IgD-negative memory B cell (primary cell): ENCODE measurements around the gene BCS1L. TPM values are rescaled to one million over a fixed set of nuclear protein-coding genes. Genes with fewer than 3 reads are reported as not detected.
A peak's percentile ranks its signal among the peaks of the same experiment; 100 is the strongest.
"Not testable (repeated sequence)": the region's sequence is repeated elsewhere in the genome, so short reads cannot be mapped to it uniquely, and the experiment has no call there.

Source experiments
- H3K27ac Mint-ChIP-seq, 3 donors: one replicate each; pipeline ENCODE4 v1.8.0; 2020 to 2022; ENCODE audit warnings: mild to moderate bottlenecking in 3 of 3, mixed read lengths in 3 of 3, moderate library complexity in 1 of 3
- H3K27me3 Mint-ChIP-seq: one replicate; pipeline ENCODE4 v1.8.0; 2021; ENCODE audit warnings: mixed read lengths
- H3K36me3 Mint-ChIP-seq: one replicate; pipeline ENCODE4 v1.8.0; 2020; ENCODE audit warnings: mild to moderate bottlenecking, mixed read lengths
- H3K4me1 Mint-ChIP-seq, 3 donors: one replicate each; pipeline ENCODE4 v1.8.0; 2020 to 2022; ENCODE audit warnings: mixed read lengths in 3 of 3, mild to moderate bottlenecking in 1 of 3
- H3K4me3 Mint-ChIP-seq, 4 donors: one replicate each; pipeline ENCODE4 v1.8.0; 2020 to 2022; ENCODE audit warnings: mild to moderate bottlenecking in 4 of 4, mixed read lengths in 4 of 4, moderate library complexity in 3 of 4
- H3K9me3 Mint-ChIP-seq, 3 donors: one replicate each; pipeline ENCODE4 v1.8.0; 2020 to 2021; ENCODE audit warnings: mixed read lengths in 3 of 3, mild to moderate bottlenecking in 1 of 3
- polyA plus RNA-seq: library from polyadenylated mRNA; unstranded; fragments of 300-500 nt; fragmentation: Illumina TruSeq; gene quantifications from one replicate; pipeline ENCODE4 v1.2.3, GENCODE V29; 2021

The BCS1L gene
- polyA plus RNA-seq, 1 donor from 2014 or later, result 21.2 TPM

DNA sequence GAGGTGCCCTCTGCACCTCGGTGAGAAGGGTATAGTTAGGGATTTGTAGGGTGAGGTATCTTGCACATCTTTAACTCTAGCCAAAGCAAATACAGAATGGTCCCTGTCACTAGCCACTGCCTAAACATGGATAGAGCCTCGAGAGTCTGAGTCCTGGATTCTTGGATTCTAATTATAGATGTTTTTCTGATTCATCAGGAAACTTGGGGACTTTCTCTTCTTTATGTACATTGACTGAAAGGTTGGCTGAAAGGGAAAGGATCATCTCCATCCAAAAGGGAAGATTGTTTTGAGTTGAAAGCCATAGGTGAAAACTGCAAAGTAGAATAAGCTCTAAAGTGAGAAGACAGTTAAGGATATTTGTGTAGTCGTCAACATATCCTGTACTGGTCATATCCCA, 20.6 kb downstream of the BCS1L start:
- H3K27ac Mint-ChIP-seq, result no peak overlapping the region
- no peak overlapping the region for H3K4me3 Mint-ChIP-seq
- H3K36me3 Mint-ChIP-seq, result peaks cover 1% of the 10 kb centered on the region
- peaks cover 0 to 1% (median 0%) of the 10 kb centered on the region in 3 donors for H3K4me1 Mint-ChIP-seq
- no peaks in the 10 kb centered on the region for H3K9me3 Mint-ChIP-seq
- no peaks in the 10 kb centered on the region for H3K27me3 Mint-ChIP-seq

DNA sequence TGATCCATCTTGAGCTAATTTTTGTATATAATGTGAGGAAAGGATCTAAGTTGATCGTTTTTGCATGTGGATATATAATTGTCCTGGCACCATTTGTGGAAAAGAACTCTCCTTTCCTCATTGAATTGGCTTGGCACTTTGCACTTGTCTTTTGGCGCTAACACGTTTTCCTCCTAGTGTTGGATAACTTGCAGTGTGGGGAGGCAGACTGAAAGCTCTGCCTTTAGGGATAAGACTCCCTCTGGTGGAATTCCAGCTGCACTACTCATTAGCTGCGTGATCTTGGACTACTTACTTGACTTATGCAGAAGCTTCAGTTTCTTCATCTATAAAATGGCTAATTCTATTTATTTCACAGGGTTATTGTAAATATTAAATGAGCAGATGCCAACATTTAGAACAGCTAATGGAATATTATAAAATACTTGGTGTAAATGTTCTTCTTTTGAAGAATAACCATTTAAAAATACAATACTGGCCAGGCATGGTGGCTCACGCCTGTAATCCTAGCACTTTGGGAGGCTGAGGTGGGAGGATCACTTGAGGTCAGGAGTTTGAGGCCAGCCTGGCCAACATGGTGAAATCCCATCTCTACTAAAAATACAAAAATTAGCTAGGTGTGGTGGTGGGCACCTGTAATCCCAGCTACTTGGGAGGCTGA, 28.0 kb downstream of the BCS1L start:
- not testable (repeated sequence) for H3K27ac Mint-ChIP-seq, H3K27me3 Mint-ChIP-seq, H3K36me3 Mint-ChIP-seq, H3K9me3 Mint-ChIP-seq, H3K4me3 Mint-ChIP-seq, H3K4me1 Mint-ChIP-seq

- H3K4me3 Mint-ChIP-seq, result no peak overlapping the region
- no peaks in the 10 kb centered on the region for H3K9me3 Mint-ChIP-seq
- no peaks in the 10 kb centered on the region for H3K27me3 Mint-ChIP-seq
- H3K36me3 Mint-ChIP-seq, result peaks cover 9% of the 10 kb centered on the region
- H3K27ac Mint-ChIP-seq, result peak overlapping the region in 1 of 3 donors; percentile 47
- peaks cover 0 to 2% (median 0%) of the 10 kb centered on the region in 3 donors for H3K4me1 Mint-ChIP-seq
Measured at GRCh38 chr2:218691234-218691633, 31.8 kb downstream of the BCS1L start.

DNA sequence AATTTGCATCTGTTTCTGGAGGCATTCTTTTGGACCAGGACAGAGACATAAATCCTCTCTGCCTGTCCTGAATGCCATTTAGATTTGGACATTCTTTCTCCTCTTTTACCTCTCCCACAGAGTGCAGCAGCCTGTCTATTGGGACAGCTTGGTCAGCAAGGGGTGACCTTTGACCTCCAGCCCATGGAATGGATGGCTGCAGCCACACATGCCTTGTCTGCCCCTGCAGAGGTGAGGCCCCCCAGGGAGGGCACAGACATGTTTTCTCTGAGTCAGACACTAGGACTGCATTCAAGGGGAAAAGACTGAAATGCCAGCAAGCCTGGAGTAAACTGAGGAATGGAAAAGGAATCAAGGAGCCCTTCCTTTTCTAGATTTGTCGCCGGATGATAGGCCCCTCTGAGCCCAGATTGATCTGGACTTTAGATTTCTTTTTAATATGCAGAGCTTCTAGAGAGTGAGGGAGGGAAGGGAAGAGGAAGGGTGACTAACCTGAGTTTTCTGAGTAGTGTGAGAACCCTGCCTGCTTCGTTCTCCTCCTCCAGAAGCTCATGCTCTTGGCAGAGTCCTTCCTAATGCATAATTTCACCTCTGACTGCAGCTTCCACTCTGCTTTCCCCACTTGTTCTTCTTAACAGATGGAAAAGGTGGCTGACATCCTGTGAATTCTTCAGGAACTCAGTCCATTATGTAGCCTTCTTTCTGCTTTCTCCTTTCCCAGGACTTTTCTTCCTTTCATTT, 35.1 kb downstream of the BCS1L start:
- H3K36me3 Mint-ChIP-seq, result peaks cover 5% of the 10 kb centered on the region
- H3K4me3 Mint-ChIP-seq, result no peak overlapping the region
- no peaks in the 10 kb centered on the region for H3K4me1 Mint-ChIP-seq
- no peak overlapping the region for H3K27ac Mint-ChIP-seq
- H3K27me3 Mint-ChIP-seq, result no peaks in the 10 kb centered on the region
- H3K9me3 Mint-ChIP-seq, result no peaks in the 10 kb centered on the region

GRCh38 chr2:218698885-218699284, 39.4 kb downstream of the BCS1L start:
- H3K27ac Mint-ChIP-seq, result no peak overlapping the region
- H3K4me3 Mint-ChIP-seq, result no peak overlapping the region
- H3K27me3 Mint-ChIP-seq, result no peaks in the 10 kb centered on the region
- no peaks in the 10 kb centered on the region for H3K4me1 Mint-ChIP-seq
- no peaks in the 10 kb centered on the region for H3K9me3 Mint-ChIP-seq
- peaks cover 2% of the 10 kb centered on the region for H3K36me3 Mint-ChIP-seq

DNA sequence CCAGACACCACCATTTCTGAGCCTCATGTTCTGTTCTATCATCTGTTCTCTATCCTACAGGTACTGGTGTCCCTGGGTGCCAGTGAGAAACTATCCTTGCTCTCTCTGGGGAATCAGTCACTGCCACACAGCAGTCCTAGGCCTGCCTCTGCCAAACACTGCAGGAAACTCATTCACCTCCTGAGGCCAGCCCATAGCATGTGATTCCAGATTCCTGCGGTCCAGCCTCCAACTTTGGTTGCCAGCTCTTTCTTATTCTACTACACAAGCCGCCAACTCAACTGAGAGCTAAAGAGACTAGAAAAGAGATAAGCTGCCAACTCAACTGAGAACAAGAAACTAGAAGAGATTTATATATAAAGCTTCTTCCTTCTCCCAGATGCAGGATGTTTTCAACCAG, 42.3 kb downstream of the BCS1L start:
- Mint-ChIP-seq H3K4me3 (no peak overlapping the region), H3K27me3 (peaks cover 2% of the 10 kb centered on the region), H3K4me1 (no peaks in the 10 kb centered on the region), H3K9me3 (no peaks in the 10 kb centered on the region), H3K27ac (peak overlapping the region in 1 of 3 donors; percentile 55), H3K36me3 (peaks cover 2% of the 10 kb centered on the region)

GRCh38 chr2:218703341-218703740, 43.9 kb downstream of the BCS1L start:
- H3K36me3 Mint-ChIP-seq, result peaks cover 2% of the 10 kb centered on the region
- no peak overlapping the region for H3K27ac Mint-ChIP-seq
- no peak overlapping the region for H3K4me3 Mint-ChIP-seq
- peaks cover 0 to 2% (median 0%) of the 10 kb centered on the region in 3 donors for H3K4me1 Mint-ChIP-seq
- H3K27me3 Mint-ChIP-seq, result peaks cover 2% of the 10 kb centered on the region
- H3K9me3 Mint-ChIP-seq, result no peaks in the 10 kb centered on the region

DNA sequence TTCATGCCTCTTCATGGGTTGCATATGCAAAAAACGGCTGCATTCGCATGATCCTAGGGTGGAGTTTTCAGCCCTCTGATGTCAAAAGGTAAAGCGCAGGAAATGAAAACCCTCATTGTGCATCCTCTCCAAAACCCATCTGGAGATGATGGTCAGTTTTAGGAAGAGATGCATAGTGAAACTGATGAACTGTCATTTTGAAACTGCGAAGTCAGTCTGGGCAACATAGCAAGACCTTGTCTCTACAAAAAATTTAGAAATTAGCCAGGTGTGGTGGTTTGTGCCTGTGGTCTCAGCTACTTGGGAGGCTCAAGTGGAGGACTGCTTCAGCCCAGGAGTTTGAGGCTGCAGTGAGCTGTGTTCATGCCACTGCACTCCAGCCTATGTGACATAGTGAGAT, 48.6 kb downstream of the BCS1L start:
- H3K27me3 Mint-ChIP-seq, result peaks cover 2% of the 10 kb centered on the region
- no peaks in the 10 kb centered on the region for H3K9me3 Mint-ChIP-seq
- H3K4me3 Mint-ChIP-seq, result peak overlapping the region in 1 of 4 donors; percentile 53
- H3K27ac Mint-ChIP-seq, result peak overlapping the region in 1 of 3 donors; percentile 74
- peaks cover 4 to 9% (median 6%) of the 10 kb centered on the region in 3 donors for H3K4me1 Mint-ChIP-seq
- no peaks in the 10 kb centered on the region for H3K36me3 Mint-ChIP-seq

DNA sequence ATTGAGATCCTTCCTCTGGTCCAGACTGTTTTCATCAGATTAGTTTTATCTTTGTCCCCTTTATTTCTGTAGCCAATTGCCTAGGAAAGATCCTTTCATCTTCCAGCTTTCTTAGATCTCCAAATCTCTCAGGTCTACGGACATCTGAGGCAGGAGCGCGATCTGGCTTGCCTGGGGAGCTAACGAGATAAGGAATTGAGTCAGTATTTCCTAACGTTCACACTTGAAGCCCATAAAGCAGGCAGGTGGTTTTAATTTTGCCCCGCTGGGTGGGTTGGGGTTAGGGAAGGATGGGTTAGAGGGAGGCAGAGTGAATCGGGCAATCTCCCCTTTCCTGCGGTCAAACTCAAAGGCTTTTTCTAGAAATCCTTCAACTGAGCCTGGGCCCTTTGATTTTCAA, 50.4 kb downstream of the BCS1L start:
- peak overlapping the region in 2 of 4 donors; percentile 43 to 65 for H3K4me3 Mint-ChIP-seq
- H3K27me3 Mint-ChIP-seq, result peaks cover 2% of the 10 kb centered on the region
- H3K27ac Mint-ChIP-seq, result peak overlapping the region in 2 of 3 donors; percentile 34 to 46
- H3K4me1 Mint-ChIP-seq, result peaks cover 12 to 16% (median 14%) of the 10 kb centered on the region in 3 donors
- H3K36me3 Mint-ChIP-seq, result no peaks in the 10 kb centered on the region
- no peaks in the 10 kb centered on the region for H3K9me3 Mint-ChIP-seq

GRCh38 chr2:218710334-218710686, 50.8 kb downstream of the BCS1L start:
- Mint-ChIP-seq H3K4me3 (peak overlapping the region; percentile 89 to 98 (median 96)), H3K9me3 (no peaks in the 10 kb centered on the region), H3K36me3 (no peaks in the 10 kb centered on the region), H3K27me3 (peaks cover 2% of the 10 kb centered on the region), H3K27ac (peak overlapping the region; percentile 89 to 96 (median 94)), H3K4me1 (peaks cover 12 to 16% (median 14%) of the 10 kb centered on the region in 3 donors)

GRCh38 chr2:218710687-218711549, 51.4 kb downstream of the BCS1L start, which contains the start of gene TTLL4:
TTLL4 (plus strand) TSS chr2:218710835; CDS start chr2:218737677, 26,842 bp downstream.
- H3K27me3 Mint-ChIP-seq, result peaks cover 2% of the 10 kb centered on the region
- H3K9me3 Mint-ChIP-seq, result no peaks in the 10 kb centered on the region
- peak within 1 kb of the TSS; percentile 89 to 98 (median 96) for H3K4me3 Mint-ChIP-seq
- H3K27ac Mint-ChIP-seq, result peak within 1 kb of the TSS; percentile 89 to 96 (median 94)
- H3K4me1 Mint-ChIP-seq, result peaks cover 12 to 16% (median 14%) of the 10 kb centered on the region in 3 donors
- H3K36me3 Mint-ChIP-seq, result no peaks in the 10 kb centered on the region

- Mint-ChIP-seq H3K4me3 (peak overlapping the region; percentile 89 to 98 (median 96)), H3K4me1 (peaks cover 12 to 16% (median 14%) of the 10 kb centered on the region in 3 donors), H3K36me3 (no peaks in the 10 kb centered on the region), H3K27me3 (no peaks in the 10 kb centered on the region), H3K27ac (peak overlapping the region; percentile 89 to 96 (median 94)), H3K9me3 (no peaks in the 10 kb centered on the region)
Measured at GRCh38 chr2:218711550-218711929, 52.1 kb downstream of the BCS1L start.
